GM23338 (cell line): ENCODE data around the gene SIGMAR1. TPM values are rescaled to one million over a fixed set of nuclear protein-coding genes. Genes with fewer than 3 reads are reported as not detected.

Source experiments
- ATAC-seq: fragments of 200-7000 bp; cut with Tn5 transposase; 3 replicates; pipeline ENCODE4 v1.9.1; 2020
- DNase-seq: peaks from one replicate; pipeline ENCODE4 v3.0.0-alpha.2; 2015; ENCODE audit warnings: low spot score
- H2AFZ ChIP-seq: fragments of 200-600 bp; sonication (generic); 2 replicates; pipeline ENCODE4 v1.8.0; 2016; ENCODE audit warnings: antibody characterized with exemption, mild to moderate bottlenecking, moderate library complexity
- H3F3A ChIP-seq: fragments of 200-600 bp; sonication (generic); replicated peaks from 2 replicates; pipeline ENCODE4 v1.8.0; 2017; ENCODE audit warnings: antibody characterized with exemption, mixed run types, low read depth
- H3K27ac ChIP-seq: fragments of 200-600 bp; sonication (generic); 2 replicates; pipeline ENCODE4 v1.6.1; 2016; ENCODE audit warnings: low read depth
- H3K27me3 ChIP-seq: fragments of 200-600 bp; sonication (generic); 2 replicates; pipeline ENCODE4 v1.8.0; 2016; ENCODE audit warnings: mild to moderate bottlenecking, mixed run types, moderate library complexity; ENCODE audit not compliant: insufficient read depth
- H3K36me3 ChIP-seq: fragments of 200-600 bp; sonication (generic); 2 replicates; pipeline ENCODE4 v1.8.0; 2016; ENCODE audit warnings: mild to moderate bottlenecking; ENCODE audit not compliant: insufficient read depth
- H3K4me1 ChIP-seq: fragments of 200-600 bp; sonication (generic); 2 replicates; pipeline ENCODE4 v1.8.0; 2016; ENCODE audit warnings: mild to moderate bottlenecking, moderate library complexity; ENCODE audit not compliant: insufficient read depth
- H3K4me2 ChIP-seq: fragments of 200-600 bp; sonication (generic); 2 replicates; pipeline ENCODE4 v1.7.1; 2017; ENCODE audit warnings: mixed run types
- H3K4me3 ChIP-seq: fragments of 200-600 bp; sonication (generic); 2 replicates; pipeline ENCODE4 v1.6.1; 2016; ENCODE audit warnings: mixed run types
- H3K79me2 ChIP-seq: fragments of 200-600 bp; sonication (generic); replicated peaks from 2 replicates; pipeline ENCODE4 v1.8.0; 2017; ENCODE audit warnings: mild to moderate bottlenecking; ENCODE audit not compliant: insufficient read depth
- H3K9me2 ChIP-seq: fragments of 200-600 bp; sonication (generic); 2 replicates; pipeline ENCODE4 v1.8.0; 2017; ENCODE audit not compliant: insufficient read depth
- H4K20me1 ChIP-seq: fragments of 200-600 bp; sonication (generic); replicated peaks from 2 replicates; pipeline ENCODE4 v1.8.0; 2017; ENCODE audit warnings: mild to moderate bottlenecking; ENCODE audit not compliant: insufficient read depth
- H3K27ac Mint-ChIP-seq: 2 replicates; pipeline ENCODE4 v1.8.0; 2020; ENCODE audit warnings: inconsistent platforms, mild to moderate bottlenecking, moderate library complexity, mixed read lengths
- H3K27me3 Mint-ChIP-seq: 3 replicates; pipeline ENCODE4 v1.8.0; 2022; ENCODE audit warnings: low read depth, mild to moderate bottlenecking, moderate library complexity, mixed read lengths, inconsistent platforms; ENCODE audit not compliant: insufficient read depth, poor library complexity
- H3K36me3 Mint-ChIP-seq: 3 replicates; pipeline ENCODE4 v1.8.0; 2021; ENCODE audit warnings: low read depth, mild to moderate bottlenecking, inconsistent platforms, moderate library complexity, mixed read lengths
- H3K4me1 Mint-ChIP-seq: 3 replicates; pipeline ENCODE4 v1.8.0; 2020; ENCODE audit warnings: mild to moderate bottlenecking, inconsistent platforms, mixed read lengths
- H3K4me3 Mint-ChIP-seq: 3 replicates; pipeline ENCODE4 v1.8.0; 2021; ENCODE audit warnings: moderate library complexity, mild to moderate bottlenecking, inconsistent platforms, mixed read lengths
- H3K9me3 Mint-ChIP-seq: 3 replicates; pipeline ENCODE4 v1.8.0; 2020; ENCODE audit warnings: moderate library complexity, mild to moderate bottlenecking, inconsistent platforms, mixed read lengths
- EZH2phosphoT487 ChIP-seq: fragments of 200-600 bp; sonication (generic); IDR thresholded peaks from one replicate; pipeline ENCODE4 v1.8.1; 2018; ENCODE audit warnings: antibody characterized with exemption; ENCODE audit not compliant: unreplicated experiment
- POLR2AphosphoS5 ChIP-seq: IDR thresholded peaks from 2 replicates; pipeline ENCODE4 v1.6.1; 2016; ENCODE audit warnings: antibody characterized with exemption, low read depth
- STAT1 ChIP-seq: IDR thresholded peaks from one replicate; pipeline ENCODE4 v1.6.1; 2016; ENCODE audit warnings: antibody characterized with exemption; ENCODE audit not compliant: unreplicated experiment
- ZNF114 ChIP-seq: fragments of 250-450 bp; sonication (Bioruptor Pico); IDR thresholded peaks from 2 replicates; pipeline ENCODE4 v1.5.0; 2020; ENCODE audit warnings: mild to moderate bottlenecking, moderate library complexity
- ZNF331 ChIP-seq: fragments of 250-450 bp; sonication (Bioruptor Pico); IDR thresholded peaks from 2 replicates; pipeline ENCODE4 v1.5.0; 2020; ENCODE audit warnings: low read depth, mild to moderate bottlenecking, moderate library complexity
- ZNF462 ChIP-seq: fragments of 250-450 bp; sonication (Bioruptor Pico); IDR thresholded peaks from 2 replicates; pipeline ENCODE4 v1.5.0; 2020; ENCODE audit warnings: mild to moderate bottlenecking, moderate library complexity
- polyA plus RNA-seq: library from polyadenylated mRNA; unstranded; fragments of >200 nt; fragmentation: Nextera tagmentation; extraction: Ambion mirVana; gene quantifications from 2 replicates; pipeline ENCODE4 v1.2.1, GENCODE V29; 2016
- total RNA-seq: library from RNA; depleted of rRNA; stranded (reverse); fragments of >200 nt; shearing (Covaris generic); gene quantifications from 2 replicates; pipeline ENCODE4 v1.2.3, GENCODE V29; 2014
- TF ChIP-seq, protein P1 (sequence below): IDR thresholded peaks from 2 replicates; pipeline ENCODE4 v1.6.1; 2016; ENCODE audit warnings: antibody characterized with exemption
- TF ChIP-seq, protein P2 (sequence below): IDR thresholded peaks from one replicate; pipeline ENCODE4 v1.6.1; 2018; ENCODE audit warnings: antibody characterized with exemption; ENCODE audit not compliant: unreplicated experiment

Gene SIGMAR1
- total and polyA plus RNA-seq, 2 experiments from 2014 or later = 82.3 to 167 TPM

- no peaks in the 10 kb centered on the region for H3K27me3 ChIP-seq
- Mint-ChIP-seq H3K36me3 (peaks cover 27% of the 10 kb centered on the region), H3K9me3 (peaks cover 15% of the 10 kb centered on the region), H3K4me1 (peaks cover 3% of the 10 kb centered on the region; the same call in 2 of the 3 replicates), H3K27ac (no peak overlapping the region), H3K27me3 (peaks cover 14% of the 10 kb centered on the region), H3K4me3 (no peak overlapping the region)
- DNase-seq = no peak
- no peak overlapping the region for H3K4me2 ChIP-seq
- no peaks in the 10 kb centered on the region for H3K36me3 ChIP-seq
- H3K4me3 ChIP-seq = no peak overlapping the region
- peaks cover 2% of the 10 kb centered on the region; the same call in 1 of the 2 replicates for H4K20me1 ChIP-seq
- no peaks in the 10 kb centered on the region for H3K9me2 ChIP-seq
- no peak overlapping the region for H3K27ac ChIP-seq
- no peak overlapping the region for H2AFZ ChIP-seq
- no peaks in the 10 kb centered on the region for H3F3A ChIP-seq
- no peaks in the 10 kb centered on the region for H3K4me1 ChIP-seq
- peaks cover 6% of the 10 kb centered on the region; the same call in 1 of the 2 replicates for H3K79me2 ChIP-seq
- no peak for TF ChIP-seq STAT1
- no peak for TF ChIP-seq ZNF331 (CRISPR knock-in tag)
- TF ChIP-seq POLR2AphosphoS5 = no peak
- no peak for ATAC-seq
These were observed 33.7 kb upstream of the SIGMAR1 start for GRCh38 chr9:34671307-34671706.

GRCh38 chr9:34669809-34670562 lies 32.4 kb upstream of the SIGMAR1 start:
- Mint-ChIP-seq H3K36me3 (peaks cover 27% of the 10 kb centered on the region), H3K4me1 (peaks cover 3% of the 10 kb centered on the region; the same call in 1 of the 3 replicates), H3K27ac (no peak overlapping the region), H3K27me3 (peaks cover 9% of the 10 kb centered on the region), H3K4me3 (no peak overlapping the region), H3K9me3 (peaks cover 15% of the 10 kb centered on the region)
- no peak overlapping the region for H3K4me3 ChIP-seq
- no peak overlapping the region for H3K4me2 ChIP-seq
- H3K79me2 ChIP-seq = peaks cover 8% of the 10 kb centered on the region; the same call in 1 of the 2 replicates
- TF ChIP-seq ZNF462 (CRISPR knock-in tag) = no peak
- TF ChIP-seq EZH2phosphoT487 = no peak
- no peak for TF ChIP-seq ZNF331 (CRISPR knock-in tag)
- no peak for TF ChIP-seq ZNF114 (CRISPR knock-in tag)
- TF ChIP-seq, protein P1, sequence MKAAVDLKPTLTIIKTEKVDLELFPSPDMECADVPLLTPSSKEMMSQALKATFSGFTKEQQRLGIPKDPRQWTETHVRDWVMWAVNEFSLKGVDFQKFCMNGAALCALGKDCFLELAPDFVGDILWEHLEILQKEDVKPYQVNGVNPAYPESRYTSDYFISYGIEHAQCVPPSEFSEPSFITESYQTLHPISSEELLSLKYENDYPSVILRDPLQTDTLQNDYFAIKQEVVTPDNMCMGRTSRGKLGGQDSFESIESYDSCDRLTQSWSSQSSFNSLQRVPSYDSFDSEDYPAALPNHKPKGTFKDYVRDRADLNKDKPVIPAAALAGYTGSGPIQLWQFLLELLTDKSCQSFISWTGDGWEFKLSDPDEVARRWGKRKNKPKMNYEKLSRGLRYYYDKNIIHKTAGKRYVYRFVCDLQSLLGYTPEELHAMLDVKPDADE = no peak
- TF ChIP-seq, protein P2, sequence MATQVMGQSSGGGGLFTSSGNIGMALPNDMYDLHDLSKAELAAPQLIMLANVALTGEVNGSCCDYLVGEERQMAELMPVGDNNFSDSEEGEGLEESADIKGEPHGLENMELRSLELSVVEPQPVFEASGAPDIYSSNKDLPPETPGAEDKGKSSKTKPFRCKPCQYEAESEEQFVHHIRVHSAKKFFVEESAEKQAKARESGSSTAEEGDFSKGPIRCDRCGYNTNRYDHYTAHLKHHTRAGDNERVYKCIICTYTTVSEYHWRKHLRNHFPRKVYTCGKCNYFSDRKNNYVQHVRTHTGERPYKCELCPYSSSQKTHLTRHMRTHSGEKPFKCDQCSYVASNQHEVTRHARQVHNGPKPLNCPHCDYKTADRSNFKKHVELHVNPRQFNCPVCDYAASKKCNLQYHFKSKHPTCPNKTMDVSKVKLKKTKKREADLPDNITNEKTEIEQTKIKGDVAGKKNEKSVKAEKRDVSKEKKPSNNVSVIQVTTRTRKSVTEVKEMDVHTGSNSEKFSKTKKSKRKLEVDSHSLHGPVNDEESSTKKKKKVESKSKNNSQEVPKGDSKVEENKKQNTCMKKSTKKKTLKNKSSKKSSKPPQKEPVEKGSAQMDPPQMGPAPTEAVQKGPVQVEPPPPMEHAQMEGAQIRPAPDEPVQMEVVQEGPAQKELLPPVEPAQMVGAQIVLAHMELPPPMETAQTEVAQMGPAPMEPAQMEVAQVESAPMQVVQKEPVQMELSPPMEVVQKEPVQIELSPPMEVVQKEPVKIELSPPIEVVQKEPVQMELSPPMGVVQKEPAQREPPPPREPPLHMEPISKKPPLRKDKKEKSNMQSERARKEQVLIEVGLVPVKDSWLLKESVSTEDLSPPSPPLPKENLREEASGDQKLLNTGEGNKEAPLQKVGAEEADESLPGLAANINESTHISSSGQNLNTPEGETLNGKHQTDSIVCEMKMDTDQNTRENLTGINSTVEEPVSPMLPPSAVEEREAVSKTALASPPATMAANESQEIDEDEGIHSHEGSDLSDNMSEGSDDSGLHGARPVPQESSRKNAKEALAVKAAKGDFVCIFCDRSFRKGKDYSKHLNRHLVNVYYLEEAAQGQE = no peak
- TF ChIP-seq STAT1 = no peak
- no peaks in the 10 kb centered on the region for H3F3A ChIP-seq
- H3K4me1 ChIP-seq = no peaks in the 10 kb centered on the region
- no peaks in the 10 kb centered on the region for H3K36me3 ChIP-seq
- H3K27me3 ChIP-seq = no peaks in the 10 kb centered on the region
- H3K9me2 ChIP-seq = no peaks in the 10 kb centered on the region
- ATAC-seq (no peak), DNase-seq (no peak)
- no peak overlapping the region for H2AFZ ChIP-seq
- H4K20me1 ChIP-seq = peaks cover 3% of the 10 kb centered on the region; the same call in 1 of the 2 replicates
- H3K27ac ChIP-seq = no peak overlapping the region
